Measurements from ENCODE around the gene EDC3.

EDC3 gene

GRCh38 chr15:74657846-74658245, 38.0 kb downstream of the EDC3 start:
- H3K4me3 ChIP-seq (ENCODE audit: low read length) = no peak overlapping the region
- no peak for DNase-seq (ENCODE audit: low read depth, low spot score)

GRCh38 chr15:74656935-74657535, 38.8 kb downstream of the EDC3 start:
- DNase-seq (ENCODE audit: low read depth, low spot score) = no peak
- H3K4me3 ChIP-seq (ENCODE audit: low read length) = no peak overlapping the region

- no peak overlapping the region for H3K4me3 ChIP-seq (ENCODE audit: low read length)
- peak; percentile 77 for DNase-seq (ENCODE audit: low read depth, low spot score)
Observed at GRCh38 chr15:74655424-74655823, 40.4 kb downstream of the EDC3 start.

GRCh38 chr15:74653426-74654102, 42.3 kb downstream of the EDC3 start:
- DNase-seq (ENCODE audit: low read depth, low spot score) = peak; percentile 37
- H3K4me3 ChIP-seq (ENCODE audit: low read length) = no peak overlapping the region

GRCh38 chr15:74651242-74651741, 44.5 kb downstream of the EDC3 start:
- H3K4me3 ChIP-seq (ENCODE audit: low read length) = no peak overlapping the region
- DNase-seq (ENCODE audit: low read depth, low spot score) = no peak

- no peak overlapping the region for H3K4me3 ChIP-seq (ENCODE audit: low read length)
- DNase-seq (ENCODE audit: low read depth, low spot score) = no peak
Observed at GRCh38 chr15:74648051-74648842, 47.6 kb downstream of the EDC3 start.

GRCh38 chr15:74646480-74646879, 49.3 kb downstream of the EDC3 start:
- H3K4me3 ChIP-seq (ENCODE audit: low read length) = no peak overlapping the region
- DNase-seq (ENCODE audit: low read depth, low spot score) = no peak

GRCh38 chr15:74643665-74644204, 52.1 kb downstream of the EDC3 start:
- H3K4me3 ChIP-seq (ENCODE audit: low read length) = no peak overlapping the region

GRCh38 chr15:74642734-74643664, 52.8 kb downstream of the EDC3 start:
- DNase-seq (ENCODE audit: low read depth, low spot score) = no peak
- H3K4me3 ChIP-seq (ENCODE audit: low read length) = no peak overlapping the region

More at GRCh38 chr15:74643665-74644204, 52.1 kb downstream of the EDC3 start:
- DNase-seq (ENCODE audit: low read depth, low spot score) = no peak

- no peak overlapping the region for H3K4me3 ChIP-seq (ENCODE audit: low read length)
- no peak for DNase-seq (ENCODE audit: low read depth, low spot score)
Observed at GRCh38 chr15:74642348-74642733, 53.5 kb downstream of the EDC3 start.

GRCh38 chr15:74641151-74641550, 54.7 kb downstream of the EDC3 start:
- no peak overlapping the region for H3K4me3 ChIP-seq (ENCODE audit: low read length)

GRCh38 chr15:74636984-74637383, 58.8 kb downstream of the EDC3 start:
- no peak overlapping the region for H3K4me3 ChIP-seq (ENCODE audit: low read length)
- no peak for DNase-seq (ENCODE audit: low read depth, low spot score)

More at GRCh38 chr15:74641151-74641550, 54.7 kb downstream of the EDC3 start:
- DNase-seq (ENCODE audit: low read depth, low spot score) = no peak

GRCh38 chr15:74635228-74635627, 60.6 kb downstream of the EDC3 start:
- no peak overlapping the region for H3K4me3 ChIP-seq (ENCODE audit: low read length)
- DNase-seq (ENCODE audit: low read depth, low spot score) = peak; percentile 71

- no peak for DNase-seq (ENCODE audit: low read depth, low spot score)
- no peak overlapping the region for H3K4me3 ChIP-seq (ENCODE audit: low read length)
Observed at GRCh38 chr15:74633781-74634180, 62.0 kb downstream of the EDC3 start.

GRCh38 chr15:74632601-74633000, 63.2 kb downstream of the EDC3 start:
- no peak overlapping the region for H3K4me3 ChIP-seq (ENCODE audit: low read length)
- DNase-seq (ENCODE audit: low read depth, low spot score) = no peak

GRCh38 chr15:74631935-74632560, 63.8 kb downstream of the EDC3 start:
- H3K4me3 ChIP-seq (ENCODE audit: low read length) = no peak overlapping the region
- DNase-seq (ENCODE audit: low read depth, low spot score) = no peak

- no peak for DNase-seq (ENCODE audit: low read depth, low spot score)
Observed at GRCh38 chr15:74631408-74631807, 64.4 kb downstream of the EDC3 start.

GRCh38 chr15:74631087-74631385, 64.8 kb downstream of the EDC3 start:
- DNase-seq (ENCODE audit: low read depth, low spot score) = no peak
- no peak overlapping the region for H3K4me3 ChIP-seq (ENCODE audit: low read length)

More at GRCh38 chr15:74631408-74631807, 64.4 kb downstream of the EDC3 start:
- H3K4me3 ChIP-seq (ENCODE audit: low read length) = no peak overlapping the region

Measured in Jurkat, Clone E6-1 (cell line).